Stimulated activated CD8-positive, alpha-beta memory T cell treated with anti-CD3 and anti-CD28 coated beads, Interleukin-12 subunit alpha, Interleukin-12 subunit beta, amount 100 ng/mL, for 1 hour (primary cell): ENCODE measurements around the gene LRRN4.

Experiments used
- DNase-seq: peaks from one replicate; pipeline ENCODE4 v3.0.0-alpha.2; 2020; ENCODE audit warnings: low read depth

LRRN4 gene

GRCh38 chr20:6053776-6054688 lies at the start of gene LRRN4:
LRRN4 (minus strand) TSS chr20:6054060; CDS start chr20:6052799, 1,261 bp downstream.
- no peak for DNase-seq

GRCh38 chr20:6103301-6103700 lies 49.4 kb upstream of the LRRN4 start:
- no peak for DNase-seq

- no peak for DNase-seq
Measured at GRCh38 chr20:6101346-6101745, 47.5 kb upstream of the LRRN4 start.

GRCh38 chr20:6100246-6100645 lies 46.4 kb upstream of the LRRN4 start:
- DNase-seq, result no peak

GRCh38 chr20:6099819-6100218 lies 46.0 kb upstream of the LRRN4 start:
- DNase-seq, result no peak

- no peak for DNase-seq
Measured at GRCh38 chr20:6095409-6095808, 41.5 kb upstream of the LRRN4 start.

- DNase-seq, result no peak
Measured at GRCh38 chr20:6094565-6094964, 40.7 kb upstream of the LRRN4 start.

GRCh38 chr20:6094063-6094462 lies 40.2 kb upstream of the LRRN4 start:
- DNase-seq, result no peak

- no peak for DNase-seq
Measured at GRCh38 chr20:6091661-6092060, 37.8 kb upstream of the LRRN4 start.

GRCh38 chr20:6086868-6087267 lies 33.0 kb upstream of the LRRN4 start:
- no peak for DNase-seq

GRCh38 chr20:6083926-6084325 lies 30.1 kb upstream of the LRRN4 start:
- DNase-seq, result no peak

GRCh38 chr20:6081236-6081635 lies 27.4 kb upstream of the LRRN4 start:
- DNase-seq, result no peak

- no peak for DNase-seq
Measured at GRCh38 chr20:6079016-6079415, 25.2 kb upstream of the LRRN4 start.

- DNase-seq, result no peak
Measured at GRCh38 chr20:6075428-6076219, 21.8 kb upstream of the LRRN4 start.

GRCh38 chr20:6074784-6075183 lies 20.9 kb upstream of the LRRN4 start:
- DNase-seq, result no peak

- no peak for DNase-seq
Measured at GRCh38 chr20:6074145-6074561, 20.3 kb upstream of the LRRN4 start.

GRCh38 chr20:6070829-6071695 lies 17.2 kb upstream of the LRRN4 start:
- no peak for DNase-seq

GRCh38 chr20:6069669-6070068 lies 15.8 kb upstream of the LRRN4 start:
- DNase-seq, result no peak

- DNase-seq, result no peak
Measured at GRCh38 chr20:6067763-6068318, 14.0 kb upstream of the LRRN4 start.

- no peak for DNase-seq
Measured at GRCh38 chr20:6066582-6066981, 12.7 kb upstream of the LRRN4 start.

- no peak for DNase-seq
Measured at GRCh38 chr20:6061544-6061943, 7.7 kb upstream of the LRRN4 start.

- no peak for DNase-seq
Measured at GRCh38 chr20:6060213-6060612, 6.4 kb upstream of the LRRN4 start.
